HUDEP-2 (cell line): ENCODE results near the gene PYGO2.
"Not testable (repeated sequence)": the region's sequence is repeated elsewhere in the genome, so short reads cannot be mapped to it uniquely, and the experiment has no call there.

Experiments used
- DNase-seq, 76 experiments: peaks; one replicate each; lab custom pipeline; 2025; ENCODE audit not compliant: unreplicated experiment in 76 of 76; lab: John Stamatoyannopoulos, UW

PYGO2 gene

DNA sequence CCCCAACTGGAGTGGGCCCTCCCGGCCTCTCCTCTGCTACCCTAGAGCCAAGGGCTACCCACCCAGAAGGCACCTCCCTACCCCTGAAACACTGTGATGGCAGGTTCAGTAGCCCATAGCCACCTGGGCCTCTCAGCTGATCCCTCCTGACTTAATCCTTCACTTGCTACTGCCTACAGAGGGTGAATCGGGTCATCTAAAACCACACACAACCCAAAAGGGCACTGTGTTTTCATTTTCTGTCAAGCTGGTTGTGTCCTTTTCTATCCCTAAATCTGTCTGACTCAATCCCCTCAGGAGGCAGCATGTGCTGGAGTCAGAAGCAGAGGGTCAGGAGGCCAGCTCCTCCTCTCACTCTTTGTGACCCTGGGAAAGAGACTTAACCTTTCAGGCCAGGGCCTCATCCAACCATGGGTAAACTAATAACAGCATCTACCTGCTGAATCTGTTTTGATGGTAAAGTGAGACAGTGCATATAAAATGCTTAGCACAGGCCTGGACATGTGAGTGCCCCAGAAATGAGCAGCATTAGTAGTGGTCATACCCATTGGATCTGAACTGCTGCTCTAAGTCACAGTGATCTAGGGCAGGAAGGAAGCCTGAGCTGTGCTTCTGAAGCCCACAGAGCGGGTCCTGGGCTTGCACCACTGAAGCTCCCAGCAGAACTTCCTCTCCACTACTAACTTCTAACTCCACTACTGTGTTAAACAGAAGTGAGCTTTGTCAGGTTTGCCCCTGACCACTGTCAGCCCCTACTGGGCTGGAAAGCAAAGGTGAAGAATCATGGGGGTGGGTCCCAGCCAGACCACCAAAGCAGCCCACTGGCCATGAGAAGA lies 36.0 kb downstream of the PYGO2 start:
- DNase-seq = no peak

DNA sequence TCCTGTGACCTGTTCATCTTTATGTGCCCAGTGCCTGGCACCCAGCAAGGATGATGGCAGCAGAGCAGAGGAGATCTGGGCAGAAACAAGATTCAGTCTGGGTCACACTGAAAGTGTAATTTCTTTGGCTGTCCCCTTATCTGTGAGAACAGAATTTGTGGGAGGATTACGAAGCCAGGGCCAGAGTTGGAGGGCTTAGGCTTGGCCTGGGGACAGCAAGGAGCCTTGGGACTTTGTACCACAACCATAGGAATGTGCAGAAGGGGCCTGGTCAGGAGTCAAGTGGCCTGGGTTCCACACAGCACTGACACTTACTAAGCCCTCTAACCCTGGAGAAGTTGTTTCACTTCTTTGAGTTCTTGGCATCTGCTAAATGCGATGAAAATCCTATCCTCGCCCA lies 37.9 kb downstream of the PYGO2 start:
- peak in 3 of 76 experiments; percentile 7 to 19 (median 9) for DNase-seq

DNA sequence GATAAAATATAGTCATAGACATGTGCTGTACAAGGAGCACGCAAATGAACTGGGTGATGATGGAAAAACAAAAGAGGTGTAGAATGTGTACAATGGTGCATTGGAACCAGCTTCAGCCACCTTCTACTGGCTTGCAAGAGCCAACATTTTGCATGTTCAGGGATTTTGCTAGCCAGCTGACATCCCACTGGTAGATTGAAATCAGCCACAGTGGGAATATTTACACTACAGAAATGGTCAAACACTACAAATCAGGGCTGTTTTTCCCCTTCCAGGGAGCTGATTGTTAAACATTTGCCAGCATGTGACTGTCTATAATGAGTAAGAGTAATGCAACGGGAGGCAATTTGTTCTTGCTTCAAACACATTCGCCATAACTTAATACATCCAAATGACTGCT lies 48.3 kb downstream of the PYGO2 start:
- DNase-seq = no peak

DNA sequence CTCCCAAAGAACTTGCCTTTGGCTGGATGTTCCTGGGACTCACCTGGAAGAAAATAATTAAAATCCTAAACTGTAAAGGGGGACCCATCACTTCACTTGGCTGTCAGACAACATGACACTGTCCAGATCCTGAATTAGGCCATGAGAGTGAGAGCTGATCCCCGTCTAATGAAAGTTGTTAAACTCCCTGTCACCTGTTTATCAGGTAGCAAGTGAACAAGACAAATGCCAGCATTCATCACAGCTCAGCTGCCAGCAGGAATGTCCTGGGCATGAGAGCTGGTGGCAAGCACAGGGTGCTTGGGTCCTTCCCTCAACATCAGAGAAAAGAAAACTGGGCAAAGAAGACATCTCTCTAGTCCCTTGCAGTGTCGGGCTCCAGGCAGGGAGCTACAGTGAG lies 48.8 kb downstream of the PYGO2 start:
- no peak for DNase-seq

DNA sequence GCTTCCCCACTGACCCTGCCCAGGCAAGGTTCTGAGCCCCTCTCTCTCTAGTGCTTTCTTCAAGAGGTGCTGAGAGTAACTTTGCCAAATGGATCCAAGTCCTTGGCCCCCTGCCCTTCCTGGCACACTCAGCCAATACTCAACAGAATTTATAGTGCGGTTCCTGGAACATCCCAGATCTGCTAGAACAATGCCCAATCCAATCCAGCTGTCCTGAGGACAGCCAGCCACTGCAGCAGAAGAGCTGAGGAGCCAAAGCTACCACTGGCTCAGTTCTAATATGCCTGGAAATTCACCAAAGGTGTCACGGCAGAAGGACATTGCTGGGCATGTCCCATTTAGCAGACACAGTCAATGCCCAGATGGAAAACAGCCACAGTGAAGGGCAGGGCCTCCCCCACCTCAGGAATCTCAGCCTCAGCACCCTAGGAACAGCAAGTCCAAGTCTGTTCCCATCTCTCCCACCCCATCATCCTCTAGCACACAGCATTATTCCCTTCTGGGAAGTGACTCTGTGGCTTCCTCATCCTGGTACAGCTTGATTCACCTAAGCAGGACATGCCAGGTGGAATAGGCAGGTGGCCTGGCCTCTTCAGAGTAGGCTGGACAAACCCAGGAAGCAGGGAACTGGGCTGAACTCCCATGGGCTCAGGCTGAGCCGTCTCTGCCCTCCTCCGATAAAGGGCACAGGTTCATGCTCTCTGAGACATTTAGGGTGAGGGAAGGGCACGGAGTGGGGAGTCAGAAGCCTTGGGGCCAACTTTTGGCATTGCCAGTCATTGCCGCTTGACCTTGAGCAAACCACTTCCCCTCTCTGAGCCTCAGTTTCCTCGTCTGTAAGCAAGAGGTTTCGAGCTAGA lies 49.7 kb downstream of the PYGO2 start:
- DNase-seq = no peak

DNA sequence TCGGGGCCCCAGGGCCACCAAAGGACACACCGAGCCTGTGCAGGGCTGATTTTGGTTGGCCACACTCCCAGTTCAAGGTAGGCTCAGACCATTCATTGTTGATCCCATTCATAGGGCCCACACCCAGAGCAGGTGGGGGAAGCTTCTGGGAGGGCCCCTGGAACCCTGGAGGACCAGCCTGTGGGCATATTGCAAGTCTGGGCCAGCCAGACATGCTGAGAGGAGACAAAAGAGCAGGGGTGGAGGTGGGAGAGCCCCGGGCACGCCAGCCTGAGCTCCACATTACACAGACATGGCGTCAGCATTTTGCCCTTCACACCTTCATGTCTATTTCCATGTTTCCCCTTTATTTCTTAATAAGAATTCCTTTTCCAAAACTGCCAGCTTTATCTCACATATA lies 50.7 kb downstream of the PYGO2 start:
- no peak for DNase-seq

DNA sequence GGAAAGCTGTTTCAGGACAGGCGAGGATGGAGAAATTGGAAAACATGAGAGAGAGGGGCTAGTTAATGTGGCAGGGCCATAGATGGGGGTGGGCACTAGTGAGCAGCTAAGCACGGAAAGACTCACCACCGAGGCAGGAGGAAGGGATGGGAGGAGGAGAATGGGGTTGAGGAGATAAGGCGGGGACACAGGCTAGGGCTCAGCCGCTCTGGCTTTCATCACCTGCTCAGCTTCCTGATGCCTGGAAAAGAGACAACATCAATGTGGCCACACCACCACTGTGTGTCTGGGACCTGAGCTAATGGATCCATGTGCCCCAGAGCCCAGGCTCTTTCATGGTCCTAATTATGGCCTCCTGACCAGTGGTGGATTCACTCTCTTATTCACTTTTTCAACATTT lies 52.6 kb downstream of the PYGO2 start:
- DNase-seq = no peak

DNA sequence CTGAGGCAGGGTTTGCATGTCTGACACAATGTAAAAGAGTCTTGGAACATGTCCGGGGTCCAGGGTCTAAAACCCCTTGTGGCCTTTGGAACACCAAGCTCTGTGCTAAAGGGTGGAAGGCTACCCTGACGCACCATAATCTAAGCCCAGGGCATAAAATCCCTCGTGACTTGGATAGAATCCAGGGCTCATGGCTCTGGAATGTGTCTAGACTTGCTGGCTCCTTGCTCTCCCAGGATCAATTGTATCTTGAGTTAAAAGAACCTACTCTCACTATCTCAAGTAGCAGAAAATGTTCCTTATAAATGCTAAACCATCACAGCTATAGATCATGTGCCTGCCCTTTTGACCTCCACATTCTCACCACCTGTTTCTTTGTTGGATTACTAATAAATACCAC lies 53.5 kb downstream of the PYGO2 start:
- DNase-seq = not testable (repeated sequence)
